HG02884 (cell line): ENCODE data around the gene AFF2.
A peak's percentile ranks its signal among the peaks of the same experiment; 100 is the strongest.
"Not testable (repeated sequence)": the region's sequence is repeated elsewhere in the genome, so short reads cannot be mapped to it uniquely, and the experiment has no call there.

Source experiments
- ATAC-seq: cut with Tn5 transposase; IDR thresholded peaks from one replicate; pipeline ENCODE4 v1.9.1; 2021; ENCODE audit warnings: mild to moderate bottlenecking, moderate library complexity; ENCODE audit not compliant: unreplicated experiment

Gene AFF2

DNA sequence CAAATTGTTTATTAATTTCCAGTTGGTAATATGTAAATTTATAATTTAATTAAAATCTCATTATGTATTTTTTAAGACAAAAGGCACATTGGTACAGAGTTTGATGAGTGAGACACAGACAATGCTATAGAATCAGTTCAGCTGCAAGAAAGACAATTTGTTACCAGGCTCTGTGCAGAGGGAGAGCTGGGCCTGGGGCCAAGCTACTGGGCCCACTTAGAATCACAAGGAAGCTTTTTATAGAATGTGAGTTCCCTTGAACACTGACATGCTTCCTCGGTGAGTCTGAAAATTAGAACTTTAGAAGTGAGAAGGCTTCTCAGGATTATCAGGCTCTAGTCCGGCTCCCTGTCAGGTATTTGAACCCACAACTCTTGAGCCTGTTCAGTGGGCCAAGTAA is 129.0 kb downstream of the AFF2 start:
- no peak for ATAC-seq

DNA sequence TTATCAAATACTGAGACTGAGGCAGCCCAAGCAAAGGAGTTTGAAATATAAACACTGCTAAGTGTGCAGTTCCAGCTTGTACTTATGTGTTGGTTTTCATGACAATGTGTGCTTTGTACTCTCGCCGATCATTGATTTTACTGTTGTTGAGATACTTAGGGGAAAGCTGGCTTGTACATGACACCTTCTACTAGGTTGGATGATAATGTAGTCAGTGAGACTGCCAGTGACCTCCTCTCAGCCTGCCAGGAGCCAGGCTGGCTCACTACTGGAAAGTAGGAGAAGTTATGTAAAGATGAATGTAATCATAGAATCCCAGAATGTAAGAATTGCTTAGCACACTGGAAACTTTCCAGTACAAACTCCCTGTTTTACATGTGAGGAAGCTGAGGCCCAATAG is 132.0 kb downstream of the AFF2 start:
- no peak for ATAC-seq

DNA sequence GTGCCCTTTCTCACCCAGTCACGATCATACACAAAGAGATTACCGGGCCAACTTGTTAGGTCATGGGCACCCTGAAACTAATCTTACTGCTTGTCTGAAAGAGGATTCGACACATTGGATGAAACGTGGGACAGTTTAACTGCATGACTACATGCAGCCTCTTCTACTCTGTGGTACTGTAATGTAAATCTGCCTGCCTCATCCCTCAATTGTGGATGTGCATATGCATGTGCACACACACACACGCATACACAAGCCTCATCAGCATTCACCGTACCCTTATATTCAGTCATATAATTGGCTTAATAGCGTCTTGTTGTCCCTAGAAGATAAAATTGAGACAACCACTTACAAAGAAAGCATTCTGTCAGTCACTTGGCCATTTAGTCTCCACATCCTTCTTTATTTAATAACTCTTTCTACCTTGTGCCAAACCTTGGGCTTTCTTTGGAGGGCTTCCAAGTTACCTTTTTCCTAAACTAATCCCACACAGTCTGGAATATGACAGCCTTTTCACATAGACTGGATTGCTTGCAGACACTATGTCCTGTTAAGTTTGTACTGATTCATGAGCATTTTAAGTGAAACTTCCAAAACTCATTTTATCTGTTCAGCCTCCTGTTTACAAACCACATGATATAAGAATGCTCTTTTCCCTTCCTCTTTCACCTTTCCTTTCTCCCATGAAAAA is 132.9 kb downstream of the AFF2 start:
- ATAC-seq: no peak

DNA sequence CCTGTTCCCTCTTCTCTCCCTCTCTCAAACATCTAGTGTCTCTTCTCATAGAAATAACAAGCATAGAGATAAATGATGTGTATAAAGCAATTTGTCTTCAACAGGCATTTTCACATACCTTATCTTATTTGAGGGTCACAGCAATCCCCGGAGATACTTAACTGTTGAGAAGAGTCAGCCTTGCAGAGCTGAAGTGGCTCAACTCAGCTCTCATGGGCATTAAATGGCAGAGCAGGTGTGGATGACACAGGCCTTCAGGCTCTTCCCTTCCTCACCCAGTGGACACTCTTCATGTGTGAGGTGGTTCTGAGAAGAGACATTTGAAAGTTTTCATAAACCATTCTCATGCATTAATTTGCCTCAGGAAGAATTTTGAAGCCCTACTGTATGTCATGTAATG is 134.2 kb downstream of the AFF2 start:
- no peak for ATAC-seq

DNA sequence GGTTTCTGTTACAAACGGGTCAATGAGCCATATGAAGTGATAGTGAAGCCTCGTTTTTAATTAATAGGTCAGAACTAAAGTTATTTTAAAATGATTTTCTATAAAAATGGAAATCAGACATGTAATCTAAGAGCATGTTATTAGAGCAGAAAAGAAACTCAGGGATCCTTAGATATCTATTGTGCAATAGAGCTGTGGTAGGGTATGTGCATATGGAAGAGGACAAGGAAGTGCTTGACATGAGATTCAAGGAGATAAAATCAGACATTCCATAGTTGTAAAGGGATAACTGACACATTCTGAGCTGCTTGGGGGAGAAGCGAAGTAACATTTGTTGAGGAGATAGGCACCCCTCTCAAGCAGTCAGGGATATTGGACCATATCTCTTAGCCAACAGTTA is 143.0 kb downstream of the AFF2 start:
- no peak for ATAC-seq

DNA sequence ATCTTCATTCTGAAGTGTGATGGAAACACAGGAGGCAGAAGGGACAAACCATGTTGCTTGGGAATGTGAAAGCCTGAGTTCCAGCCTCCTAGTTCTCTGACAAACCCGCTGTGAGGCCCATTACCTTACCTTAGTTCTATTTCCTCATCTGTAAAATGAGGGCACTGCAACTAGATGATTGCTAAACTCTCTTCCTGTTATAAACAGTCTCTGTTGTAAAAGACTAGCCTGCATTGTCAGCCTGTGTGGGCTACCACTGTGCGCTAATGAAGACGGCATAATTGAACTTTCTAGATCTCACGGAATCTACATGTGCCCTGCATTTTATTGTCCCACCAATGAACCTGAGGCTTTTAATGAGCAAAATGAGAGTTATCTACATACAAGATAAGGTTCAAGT is 147.2 kb downstream of the AFF2 start:
- ATAC-seq: no peak

- ATAC-seq: no peak
Measured at GRCh38 chrX:148649145-148649795, 148.9 kb downstream of the AFF2 start.

DNA sequence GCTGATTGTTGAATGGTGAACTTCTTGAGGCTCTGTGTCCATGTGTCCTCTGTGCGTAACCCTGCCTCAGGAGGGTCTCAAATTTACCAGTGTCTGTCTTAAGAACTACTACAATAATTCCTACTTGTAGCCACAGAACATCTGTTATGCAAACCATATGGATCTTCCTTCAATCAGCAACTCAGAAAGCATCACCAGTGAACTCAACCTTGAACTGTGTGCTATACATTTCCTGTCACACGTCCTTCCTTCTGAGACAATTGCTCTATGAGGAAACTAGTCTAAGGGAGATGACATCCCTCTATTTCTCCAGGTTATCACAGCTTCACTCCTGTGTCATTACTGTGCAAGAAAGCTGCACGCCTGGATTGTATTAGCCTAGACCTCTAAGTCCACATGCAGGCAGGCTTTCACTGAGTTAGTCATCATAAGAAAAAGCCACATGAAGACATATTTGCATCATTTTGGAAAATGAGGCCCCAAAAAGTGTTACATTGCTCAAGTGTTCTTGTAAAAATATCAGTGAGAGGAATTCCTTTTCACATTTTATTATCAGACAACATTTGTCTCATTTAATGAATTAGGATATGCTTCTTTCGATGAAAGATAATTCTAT is 157.8 kb downstream of the AFF2 start:
- ATAC-seq: no peak

- no peak for ATAC-seq
Measured at GRCh38 chrX:148659481-148659880, 159.1 kb downstream of the AFF2 start.

DNA sequence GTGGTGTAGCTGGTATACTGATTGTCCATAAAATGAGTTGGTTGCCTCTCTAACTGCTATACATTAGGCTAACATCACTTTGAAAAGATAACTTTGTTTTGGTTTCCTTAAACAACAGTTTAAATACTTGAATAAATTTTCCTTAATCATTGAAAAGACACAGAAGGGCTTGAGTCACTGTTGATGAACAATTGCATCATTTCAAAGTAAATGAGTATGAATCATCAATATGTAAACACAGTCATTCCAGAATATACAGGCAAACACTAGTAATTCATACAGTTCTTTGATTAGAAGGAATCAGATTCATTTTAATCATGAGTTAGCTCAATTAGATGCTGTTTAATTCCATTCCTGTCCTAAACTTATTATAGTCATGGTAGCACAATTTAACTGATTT is 160.6 kb downstream of the AFF2 start:
- no peak for ATAC-seq

GRCh38 chrX:148662014-148662413 is 161.6 kb downstream of the AFF2 start:
- no peak for ATAC-seq

DNA sequence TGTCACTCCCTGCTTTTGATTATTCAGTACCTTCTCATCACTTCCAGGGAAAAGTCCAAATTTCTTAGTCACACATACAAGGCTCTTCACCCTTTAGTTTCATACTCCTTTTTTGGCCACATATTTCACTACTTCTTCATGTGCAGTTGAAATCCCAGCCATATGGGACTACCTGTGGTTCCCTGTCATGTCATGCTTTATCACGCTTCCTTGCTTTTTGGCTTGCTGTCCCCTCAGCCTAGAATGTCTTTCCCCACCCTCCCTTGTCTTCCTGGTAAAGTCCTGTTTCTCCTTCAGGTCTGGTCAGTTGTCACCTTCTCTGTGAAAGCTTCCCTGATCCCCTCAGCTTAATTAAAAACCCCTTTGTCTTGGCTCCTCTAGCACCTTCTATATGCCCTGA is 163.8 kb downstream of the AFF2 start:
- ATAC-seq: no peak

DNA sequence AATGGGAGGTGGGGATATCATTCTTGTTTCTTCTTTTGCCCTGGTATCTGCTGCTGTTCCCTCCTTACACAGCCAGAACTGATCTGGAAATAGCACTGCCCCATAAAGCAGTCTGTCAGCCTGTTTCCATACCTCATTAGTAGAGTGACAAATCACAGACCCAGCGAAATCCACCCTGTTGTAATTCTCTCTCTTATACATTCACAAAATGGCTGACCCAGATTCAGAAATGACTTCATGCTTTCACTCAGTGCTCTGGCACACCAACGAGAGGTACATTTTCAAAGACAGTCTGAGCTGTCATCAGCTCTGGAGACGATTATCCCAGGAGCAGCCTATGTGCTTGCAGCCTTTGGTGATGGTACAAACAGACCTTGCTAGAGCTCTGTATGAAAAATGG is 164.6 kb downstream of the AFF2 start:
- ATAC-seq: no peak

DNA sequence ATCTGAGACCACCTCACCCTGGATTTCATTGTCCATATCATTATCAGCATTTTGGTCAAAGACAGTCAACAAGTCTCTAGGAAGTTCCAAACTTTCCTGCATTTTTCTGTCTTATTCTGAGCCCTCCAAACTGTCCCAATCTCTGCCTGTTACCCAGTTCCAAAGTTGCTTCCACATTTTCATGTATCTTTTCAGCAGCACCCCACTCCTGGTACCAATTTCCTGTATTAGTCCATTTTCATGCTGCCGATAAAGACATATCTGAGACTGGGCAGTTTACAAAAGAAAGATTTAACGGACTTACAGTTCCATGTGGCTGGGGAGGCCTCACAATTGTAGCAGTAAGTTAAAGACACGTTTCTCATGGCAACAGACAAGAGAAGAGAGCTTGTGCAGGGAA is 168.8 kb downstream of the AFF2 start:
- not testable (repeated sequence) for ATAC-seq

DNA sequence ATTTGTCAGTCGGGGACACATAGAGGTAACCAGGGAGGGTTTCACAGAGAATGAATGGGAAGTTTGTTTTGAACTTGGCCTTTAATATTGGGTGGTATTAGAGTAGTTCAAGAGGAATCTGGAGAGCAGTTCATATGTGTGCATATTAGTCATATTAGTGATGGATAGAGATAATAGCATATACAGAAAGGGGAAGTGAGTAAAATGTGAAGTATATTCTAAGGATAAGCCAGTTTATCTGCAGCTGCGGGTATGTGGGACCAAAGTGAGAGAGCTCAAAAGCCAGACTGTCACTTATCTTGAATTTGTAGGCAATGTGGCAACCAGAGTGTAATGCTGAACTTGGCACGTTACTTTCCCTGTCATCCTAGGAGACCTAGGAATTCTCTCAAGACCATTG is 169.9 kb downstream of the AFF2 start:
- ATAC-seq: peak; percentile 80

DNA sequence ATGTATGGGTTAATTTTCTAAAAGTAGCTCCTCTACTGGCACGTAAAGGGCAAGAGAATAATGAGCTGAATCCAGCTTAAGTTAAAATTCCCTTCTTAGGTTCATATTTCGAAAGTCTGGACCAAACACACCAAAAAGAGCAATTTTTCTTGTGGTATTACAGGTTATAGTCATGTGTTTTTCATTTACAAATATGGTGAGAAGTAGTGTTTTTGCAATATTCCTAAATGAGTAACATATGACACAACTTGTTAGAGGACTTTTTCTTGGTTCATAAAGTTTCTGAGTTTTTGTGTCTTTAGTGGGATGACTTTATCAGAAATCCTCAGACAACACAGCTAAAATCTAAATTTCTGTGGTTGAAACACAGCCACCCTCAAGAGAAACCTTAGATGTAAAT is 172.1 kb downstream of the AFF2 start:
- ATAC-seq: no peak

DNA sequence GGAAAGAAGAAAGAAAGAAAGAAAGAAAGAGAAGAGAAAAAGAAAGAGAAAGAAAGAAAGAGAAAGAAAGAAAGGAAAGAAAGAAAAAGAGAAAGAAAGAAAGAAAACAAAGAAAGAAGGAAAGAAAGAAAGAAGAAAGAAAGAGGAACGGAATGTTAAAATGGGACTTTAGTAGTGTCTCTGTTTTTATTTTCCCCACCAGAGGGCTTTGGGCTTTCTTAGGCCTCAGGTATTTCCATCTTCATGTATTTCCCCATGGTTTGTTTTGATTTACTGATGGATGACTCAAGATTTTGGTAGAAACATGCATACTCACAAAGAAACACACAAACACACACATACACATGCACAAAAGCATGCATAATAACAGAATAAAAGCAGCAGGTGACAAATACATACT is 181.2 kb downstream of the AFF2 start:
- ATAC-seq: no peak

GRCh38 chrX:148682206-148682605 is 181.8 kb downstream of the AFF2 start:
- no peak for ATAC-seq

GRCh38 chrX:148691456-148691855 is 191.0 kb downstream of the AFF2 start:
- no peak for ATAC-seq

DNA sequence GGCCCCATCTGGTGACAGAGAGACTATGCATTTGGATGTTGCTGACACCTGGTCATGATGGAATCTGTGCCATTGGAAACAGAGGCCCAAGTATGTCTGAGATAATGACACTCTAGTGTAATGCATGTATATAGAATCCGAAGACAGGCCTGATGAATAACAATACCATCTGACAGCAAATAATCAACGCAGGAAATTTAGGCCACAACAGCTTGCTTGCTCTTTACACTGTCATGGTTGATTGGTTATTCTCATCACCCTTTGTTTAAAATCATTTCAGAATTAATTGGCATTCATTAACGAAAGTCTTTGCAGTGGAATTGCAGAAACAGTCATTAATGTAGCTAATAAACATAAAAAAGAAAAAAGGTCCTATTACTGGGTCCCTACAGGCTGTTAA is 194.8 kb downstream of the AFF2 start:
- ATAC-seq: no peak

GRCh38 chrX:148698221-148698620 is 197.8 kb downstream of the AFF2 start:
- ATAC-seq: no peak

- ATAC-seq: no peak
Measured at GRCh38 chrX:148700021-148700420, 199.6 kb downstream of the AFF2 start.
